Right cardiac atrium (tissue), 5 donors: ENCODE results near the gene MED13L. TPM values are rescaled to one million over a fixed set of nuclear protein-coding genes. Genes with fewer than 3 reads are reported as not detected.

Source experiments
- ATAC-seq, 2 donors: fragments of 200-7000 bp; cut with Tn5 transposase; one replicate each; pipeline versions ENCODE4 v1.8.0 to v1.9.1; 2020; ENCODE audit warnings: moderate library complexity in 2 of 2, mild to moderate bottlenecking in 1 of 2
- DNase-seq, 3 donors: peaks; one replicate each; pipeline ENCODE4 v3.0.0-alpha.2; 2020
- H3K27ac ChIP-seq: one replicate; pipeline ENCODE4 v1.5.1; 2013; ENCODE audit warnings: mild to moderate bottlenecking, low read length, control low read depth, moderate library complexity
- H3K27me3 ChIP-seq: one replicate; pipeline ENCODE4 v1.6.1; 2013; ENCODE audit not compliant: control insufficient read depth, insufficient read depth
- H3K4me1 ChIP-seq: one replicate; pipeline ENCODE4 v1.6.1; 2013; ENCODE audit warnings: low read length; ENCODE audit not compliant: control insufficient read depth, insufficient read depth
- H3K4me3 ChIP-seq: one replicate; pipeline ENCODE4 v1.5.1; 2013; ENCODE audit warnings: low read length, control low read depth
- H3K9me3 ChIP-seq: one replicate; pipeline ENCODE4 v1.6.1; 2013; ENCODE audit warnings: low read length; ENCODE audit not compliant: control insufficient read depth
- WGBS: extraction: QIAGEN DNeasy Blood & Tissue Kit; methylation state at CpG from one replicate; pipeline ENCODE4 v1.1.7; 2013; 5-methylcytosine and 5-hydroxymethylcytosine counted together
- intact Hi-C, 4 donors: fragments of 100-400 bp; cut with DNase I; formaldehyde crosslinking; loops; one replicate each; pipeline versions ENCODE4 v1.11.0 to v1.14.0; 2022 to 2023
- microRNA-seq, 2 donors: library from miRNA; unstranded; fragments of <30 nt; microRNA quantifications; one replicate each; pipeline ENCODE4 v1.2.0, GENCODE V29; 2020 to 2021
- polyA plus RNA-seq: library from polyadenylated mRNA; stranded (reverse); fragments of 200-250 nt; gene quantifications from one replicate; pipeline ENCODE4 v1.2.3, GENCODE V29; 2013
- total RNA-seq, 4 donors: library from RNA; stranded (reverse); fragmentation: NEBNext Ultra II Directional; extraction: Animal tissue kit (Norgen Biotek cat#: 25700); gene quantifications; one replicate each; pipeline ENCODE4 v1.2.1, GENCODE V29; 2021
- donor health status: healthy with polysubstance abuse.
- donor health status: DM: no; HTN: yes; CAD: no.
- donor health status: DM: no; HTN: no; CAD: no.
- donor health status: DM: no; HTN: yes; CAD: no; lungs with severe emphysema.
- donor health status: DM: yes; HTN: yes; CAD: no.

The MED13L gene
- total and polyA plus RNA-seq, 5 donors, result 15.6 to 73.5 (median 69.0) TPM

GRCh38 chr12:115918763-115919162 lies 358.7 kb downstream of the MED13L start:
- Histone ChIP-seq H3K9me3 (peaks cover 3% of the 10 kb centered on the region), H3K4me1 (no peaks in the 10 kb centered on the region), H3K27ac (no peak overlapping the region), H3K4me3 (no peak overlapping the region), H3K27me3 (no peaks in the 10 kb centered on the region)
- DNase-seq (no peak), ATAC-seq (no peak)
- WGBS, result 32% methylated on average over 7 of the region's 7 CpGs
- intact Hi-C loops, result loop anchor here (2.0 to 10.0 kb wide), 5 partner anchors 144 to 1256 kb away; no protein-coding TSS in a partner anchor

GRCh38 chr12:115916910-115917668 lies 360.4 kb downstream of the MED13L start:
- Histone ChIP-seq H3K27me3 (no peaks in the 10 kb centered on the region), H3K4me1 (no peaks in the 10 kb centered on the region), H3K4me3 (peak overlapping the region; percentile 3), H3K9me3 (no peaks in the 10 kb centered on the region), H3K27ac (no peak overlapping the region)
- intact Hi-C loops, result loop anchor here (2.0 to 10.0 kb wide), 5 partner anchors 142 to 1255 kb away; no protein-coding TSS in a partner anchor
- WGBS, result 7% methylated on average over 57 of the region's 57 CpGs
- DNase-seq (peak; percentile 41 to 83 (median 76)), ATAC-seq (peak; percentile 69 to 76)

- intact Hi-C loops, result loop anchor here (10.0 kb wide), 3 partner anchors 139 to 449 kb away; no protein-coding TSS in a partner anchor
- H3K9me3 ChIP-seq, result no peaks in the 10 kb centered on the region
- H3K4me1 ChIP-seq, result no peaks in the 10 kb centered on the region
Measured at GRCh38 chr12:115914122-115914521, 363.4 kb downstream of the MED13L start.

DNA sequence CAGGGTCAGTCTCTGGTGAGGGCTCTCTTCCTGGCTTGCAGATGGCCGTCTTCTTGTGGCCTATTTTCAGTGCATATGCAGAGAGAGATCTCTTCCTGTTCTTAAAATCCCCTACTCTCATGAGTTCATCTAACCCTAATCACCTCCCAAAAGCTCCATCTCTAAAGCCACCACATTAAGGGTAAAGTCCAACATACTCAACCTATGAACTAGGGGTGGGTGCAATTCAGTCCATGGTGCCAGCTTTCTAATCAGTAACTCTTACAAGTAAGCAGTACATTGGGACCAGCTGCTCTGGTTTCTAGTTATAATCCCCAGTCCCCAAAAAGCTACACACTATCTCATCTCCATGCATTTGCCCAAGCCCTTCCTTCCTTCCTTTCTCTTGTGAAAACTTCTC lies 365.1 kb downstream of the MED13L start:
- WGBS, result 94% methylated on average over 1 of the region's 1 CpG

More at GRCh38 chr12:115914122-115914521, 363.4 kb downstream of the MED13L start:
- ATAC-seq (no peak), DNase-seq (no peak)
- no peaks in the 10 kb centered on the region for H3K27me3 ChIP-seq
- no peak overlapping the region for H3K27ac ChIP-seq
- H3K4me3 ChIP-seq, result no peak overlapping the region
- WGBS, result 69% methylated on average over 5 of the region's 5 CpGs

GRCh38 chr12:115911360-115911759 lies 366.1 kb downstream of the MED13L start:
- ATAC-seq (no peak), DNase-seq (no peak)
- WGBS, result 87% methylated on average over 1 of the region's 1 CpG
- no peaks in the 10 kb centered on the region for H3K4me1 ChIP-seq
- no peaks in the 10 kb centered on the region for H3K27me3 ChIP-seq
- intact Hi-C loops, result loop anchor here (10.0 kb wide), 3 partner anchors 137 to 447 kb away; no protein-coding TSS in a partner anchor
- H3K4me3 ChIP-seq, result no peak overlapping the region
- no peak overlapping the region for H3K27ac ChIP-seq
- no peaks in the 10 kb centered on the region for H3K9me3 ChIP-seq

More for the DNA sequence above, 365.1 kb downstream of the MED13L start:
- H3K4me1 ChIP-seq, result no peaks in the 10 kb centered on the region
- H3K27me3 ChIP-seq, result no peaks in the 10 kb centered on the region
- intact Hi-C loops, result loop anchor here (10.0 kb wide), 3 partner anchors 138 to 448 kb away; no protein-coding TSS in a partner anchor
- H3K4me3 ChIP-seq, result no peak overlapping the region
- no peak overlapping the region for H3K27ac ChIP-seq
- DNase-seq, result no peak
- H3K9me3 ChIP-seq, result no peaks in the 10 kb centered on the region
- ATAC-seq, result no peak

DNA sequence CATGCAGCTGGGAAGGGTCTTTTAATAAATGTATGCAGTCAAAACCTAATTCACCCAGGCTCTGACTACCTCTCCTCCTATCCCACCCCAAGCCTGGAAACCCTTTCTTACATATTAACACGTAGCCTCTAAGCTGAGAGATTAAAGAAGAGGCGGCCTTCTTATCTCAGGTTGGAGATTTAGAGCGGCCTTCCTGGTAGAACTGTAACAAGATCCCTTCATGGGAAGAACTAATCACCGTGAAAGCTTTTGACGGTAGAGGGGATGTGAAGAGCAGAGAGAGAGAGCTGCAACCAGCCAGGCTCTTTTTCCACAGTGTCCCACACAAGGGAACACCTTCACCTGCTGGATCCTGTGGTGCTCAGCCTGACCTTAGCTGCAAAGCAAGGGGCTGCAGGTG lies 367.4 kb downstream of the MED13L start:
- no peaks in the 10 kb centered on the region for H3K9me3 ChIP-seq
- no peaks in the 10 kb centered on the region for H3K27me3 ChIP-seq
- 54% methylated on average over 5 of the region's 5 CpGs for WGBS
- intact Hi-C loops, result loop anchor here (10.0 kb wide), 3 partner anchors 135 to 445 kb away; no protein-coding TSS in a partner anchor
- H3K4me3 ChIP-seq, result no peak overlapping the region
- no peak overlapping the region for H3K27ac ChIP-seq
- no peaks in the 10 kb centered on the region for H3K4me1 ChIP-seq
- DNase-seq (no peak), ATAC-seq (no peak)

Small RNA genes lying within 50 kb of the gene (microRNA-seq; reads per million reads assigned to microRNA genes)
- gene MIR620, result 0 reads per million in 2 donors
